HL-60 (cell line): ENCODE measurements around the gene ANKRD63.

Experiments
- DNase-seq, 2 experiments: peaks; one replicate each; pipeline ENCODE4 v3.0.0-alpha.2; 2010 to 2020; ENCODE audit warnings: low read depth in 1 of 2, low spot score in 1 of 2
- H3K27ac ChIP-seq: fragments of 250-450 bp; sonication (Bioruptor Pico); replicated peaks from 2 replicates; pipeline ENCODE4 v1.5.1; 2020; ENCODE audit warnings: mild to moderate bottlenecking, moderate library complexity
- H3K27me3 ChIP-seq: fragments of 250-450 bp; sonication (Bioruptor Pico); 2 replicates; pipeline ENCODE4 v1.5.1; 2021; ENCODE audit warnings: mild to moderate bottlenecking, moderate library complexity; ENCODE audit not compliant: insufficient read depth, poor library complexity, severe bottlenecking
- H3K4me3 ChIP-seq: replicated peaks from 2 replicates; pipeline ENCODE4 v1.5.1; 2011; ENCODE audit warnings: mild to moderate bottlenecking, control low read depth, low read length; ENCODE audit not compliant: insufficient read depth
- GABPA ChIP-seq: IDR thresholded peaks from 2 replicates; pipeline ENCODE4 v1.6.1; 2012; ENCODE audit warnings: low read depth
- POLR2AphosphoS5 ChIP-seq: IDR thresholded peaks from 2 replicates; pipeline ENCODE4 v1.6.1; 2012; ENCODE audit warnings: low read depth
- REST ChIP-seq: IDR thresholded peaks from 2 replicates; pipeline ENCODE4 v1.6.1; 2012; ENCODE audit warnings: low read depth; ENCODE audit not compliant: insufficient replicate concordance
- SPI1 ChIP-seq: IDR thresholded peaks from 2 replicates; pipeline ENCODE4 v1.6.1; 2012; ENCODE audit warnings: low read depth, mild to moderate bottlenecking, borderline replicate concordance
- TF ChIP-seq, protein P1 (sequence below): IDR thresholded peaks from one replicate; pipeline ENCODE4 v1.5.1; 2011; ENCODE audit warnings: low read length, control low read depth, inconsistent platforms; ENCODE audit not compliant: insufficient read depth

Gene ANKRD63

GRCh38 chr15:40281057-40281800 lies 1.6 kb downstream of the ANKRD63 start:
- no peaks in the 10 kb centered on the region for H3K27me3 ChIP-seq
- TF ChIP-seq SPI1 (no peak), POLR2AphosphoS5 (no peak), REST (no peak), GABPA (no peak)
- TF ChIP-seq, protein P1, sequence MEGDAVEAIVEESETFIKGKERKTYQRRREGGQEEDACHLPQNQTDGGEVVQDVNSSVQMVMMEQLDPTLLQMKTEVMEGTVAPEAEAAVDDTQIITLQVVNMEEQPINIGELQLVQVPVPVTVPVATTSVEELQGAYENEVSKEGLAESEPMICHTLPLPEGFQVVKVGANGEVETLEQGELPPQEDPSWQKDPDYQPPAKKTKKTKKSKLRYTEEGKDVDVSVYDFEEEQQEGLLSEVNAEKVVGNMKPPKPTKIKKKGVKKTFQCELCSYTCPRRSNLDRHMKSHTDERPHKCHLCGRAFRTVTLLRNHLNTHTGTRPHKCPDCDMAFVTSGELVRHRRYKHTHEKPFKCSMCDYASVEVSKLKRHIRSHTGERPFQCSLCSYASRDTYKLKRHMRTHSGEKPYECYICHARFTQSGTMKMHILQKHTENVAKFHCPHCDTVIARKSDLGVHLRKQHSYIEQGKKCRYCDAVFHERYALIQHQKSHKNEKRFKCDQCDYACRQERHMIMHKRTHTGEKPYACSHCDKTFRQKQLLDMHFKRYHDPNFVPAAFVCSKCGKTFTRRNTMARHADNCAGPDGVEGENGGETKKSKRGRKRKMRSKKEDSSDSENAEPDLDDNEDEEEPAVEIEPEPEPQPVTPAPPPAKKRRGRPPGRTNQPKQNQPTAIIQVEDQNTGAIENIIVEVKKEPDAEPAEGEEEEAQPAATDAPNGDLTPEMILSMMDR = no peak
- no peak for DNase-seq
- no peak overlapping the region for H3K27ac ChIP-seq
- no peak overlapping the region for H3K4me3 ChIP-seq

DNA sequence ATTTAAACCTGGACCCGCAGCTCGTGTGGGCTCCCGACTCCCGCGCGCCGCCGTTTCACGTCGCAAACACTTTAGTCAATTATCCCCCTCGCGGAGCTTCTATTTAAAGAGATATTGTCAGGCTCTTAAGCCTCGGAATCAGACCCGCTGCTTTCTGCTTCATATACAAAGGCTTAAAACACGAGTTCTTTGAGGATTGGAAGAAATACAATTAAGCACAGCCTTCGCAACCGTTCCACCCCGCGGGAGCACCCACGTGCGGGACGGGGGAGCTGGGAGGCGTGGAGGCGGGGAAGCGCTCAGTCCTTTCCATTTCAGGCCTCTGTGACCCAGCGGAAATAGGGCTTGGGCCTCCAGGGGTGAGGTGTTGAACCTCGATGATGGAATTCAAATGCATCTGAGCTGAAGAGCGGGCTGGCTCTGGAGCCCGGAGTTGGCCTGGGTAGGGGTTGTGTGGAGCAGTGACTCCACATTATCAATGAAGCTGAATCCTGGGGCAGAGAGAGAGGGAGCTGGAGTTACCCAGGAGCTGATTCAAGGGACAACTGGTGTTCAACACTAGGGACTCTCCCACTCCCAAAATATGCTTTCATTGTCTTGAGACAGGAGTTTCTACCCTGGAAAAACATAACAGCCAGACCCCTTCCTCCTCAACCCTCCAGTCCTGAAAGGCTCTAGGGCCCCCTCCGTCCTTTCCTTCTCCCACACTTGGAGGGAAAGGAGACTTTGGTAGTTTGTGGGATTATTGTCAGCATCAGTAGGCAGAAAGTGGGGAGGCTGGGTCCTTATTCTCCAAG lies 2.4 kb downstream of the ANKRD63 start:
- Histone ChIP-seq H3K27ac (no peak overlapping the region), H3K27me3 (no peaks in the 10 kb centered on the region), H3K4me3 (no peak overlapping the region)
- DNase-seq = no peak
- TF ChIP-seq REST = no peak
- TF ChIP-seq, protein P1 = no peak
- TF ChIP-seq POLR2AphosphoS5 = no peak
- no peak for TF ChIP-seq GABPA
- TF ChIP-seq SPI1 = no peak

DNA sequence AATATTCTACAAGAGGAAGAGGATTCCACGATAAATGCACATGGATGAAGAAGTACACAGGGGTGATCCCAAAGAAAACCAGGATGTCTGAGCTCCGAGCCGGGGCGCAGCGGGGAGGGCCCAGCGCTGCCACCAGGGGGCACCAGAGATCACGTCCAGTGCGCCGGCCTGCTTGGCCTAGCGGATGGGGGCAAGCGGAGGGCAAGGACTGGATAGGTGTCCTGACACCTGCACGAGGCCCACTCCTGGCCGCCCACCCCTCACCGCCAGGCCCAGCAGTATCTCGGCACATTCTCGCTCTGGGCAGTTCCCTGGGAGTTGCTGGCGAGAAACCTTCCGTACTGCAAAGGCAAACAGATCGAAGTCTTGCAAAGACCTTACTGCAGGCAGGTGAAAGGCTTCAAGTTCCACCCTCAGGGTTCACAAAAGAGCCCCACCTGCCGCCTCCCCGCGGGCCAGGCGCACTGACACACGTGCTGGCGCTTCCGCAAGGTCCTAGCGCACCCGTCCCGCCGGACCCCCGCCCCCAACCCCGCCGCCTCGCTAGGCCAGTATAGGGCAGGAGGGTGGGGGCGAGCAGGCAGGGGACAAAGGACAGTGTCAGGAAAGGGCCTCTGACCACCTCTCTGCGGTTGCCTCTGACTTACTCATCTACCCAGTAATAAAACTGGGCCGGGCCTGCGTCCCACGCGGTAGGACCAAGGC lies 3.3 kb downstream of the ANKRD63 start:
- no peaks in the 10 kb centered on the region for H3K27me3 ChIP-seq
- no peak for TF ChIP-seq REST
- TF ChIP-seq, protein P1 = peak; percentile 70
- DNase-seq = peak in 1 of 2 experiments; percentile 51
- H3K27ac ChIP-seq = no peak overlapping the region
- H3K4me3 ChIP-seq = no peak overlapping the region
